GM06990 (cell line): Measurements from ENCODE around the gene ST8SIA1.

ENCODE experiments used
- DNase-seq: peaks from one replicate; pipeline ENCODE4 v3.0.0-alpha.2; 2011; ENCODE audit not compliant: insufficient read length; ENCODE audit errors: extremely low read depth
- H3K27me3 ChIP-seq: replicated peaks from 2 replicates; pipeline ENCODE4 v1.6.0; 2011; ENCODE audit warnings: low read length; ENCODE audit not compliant: control insufficient read depth, insufficient read depth
- H3K36me3 ChIP-seq: 2 replicates; pipeline ENCODE4 v1.5.1; 2011; ENCODE audit warnings: low read length; ENCODE audit not compliant: control insufficient read depth, insufficient read depth
- H3K4me3 ChIP-seq: replicated peaks from 2 replicates; pipeline ENCODE4 v1.5.1; 2011; ENCODE audit warnings: low read depth, mild to moderate bottlenecking, control low read depth, low read length
- TF ChIP-seq, protein P1 (sequence below): IDR thresholded peaks from 2 replicates; pipeline ENCODE4 v1.5.1; 2011; ENCODE audit warnings: low read length, control low read depth, mild to moderate bottlenecking, inconsistent platforms; ENCODE audit not compliant: insufficient read depth, poor library complexity, severe bottlenecking

The ST8SIA1 gene

DNA sequence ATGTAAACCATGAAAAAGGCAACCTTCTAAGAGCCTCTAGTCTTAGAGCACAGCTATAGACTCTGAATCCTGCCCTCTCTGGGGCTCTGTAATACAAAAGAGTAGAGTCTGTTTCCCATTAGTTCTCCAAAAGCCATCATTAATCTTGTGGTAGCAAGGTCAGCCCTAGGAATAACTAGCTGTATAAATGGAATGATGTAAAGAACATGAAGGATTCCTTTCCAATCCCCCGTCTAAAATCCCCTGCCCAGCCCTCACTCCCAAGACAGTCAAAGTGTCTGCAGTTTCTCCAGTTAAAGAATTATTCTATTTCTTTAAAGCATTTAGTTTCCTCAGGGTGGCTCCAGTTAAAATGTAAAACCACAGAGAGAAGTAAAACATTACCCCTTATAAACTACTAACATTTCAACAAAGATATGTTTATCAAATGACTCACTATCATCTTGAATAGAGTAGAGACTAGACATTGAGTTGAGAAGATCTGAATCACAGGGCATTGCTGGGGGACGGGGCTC is 104.2 kb downstream of the ST8SIA1 start:
- H3K36me3 ChIP-seq, result no peaks in the 10 kb centered on the region
- TF ChIP-seq, protein P1, sequence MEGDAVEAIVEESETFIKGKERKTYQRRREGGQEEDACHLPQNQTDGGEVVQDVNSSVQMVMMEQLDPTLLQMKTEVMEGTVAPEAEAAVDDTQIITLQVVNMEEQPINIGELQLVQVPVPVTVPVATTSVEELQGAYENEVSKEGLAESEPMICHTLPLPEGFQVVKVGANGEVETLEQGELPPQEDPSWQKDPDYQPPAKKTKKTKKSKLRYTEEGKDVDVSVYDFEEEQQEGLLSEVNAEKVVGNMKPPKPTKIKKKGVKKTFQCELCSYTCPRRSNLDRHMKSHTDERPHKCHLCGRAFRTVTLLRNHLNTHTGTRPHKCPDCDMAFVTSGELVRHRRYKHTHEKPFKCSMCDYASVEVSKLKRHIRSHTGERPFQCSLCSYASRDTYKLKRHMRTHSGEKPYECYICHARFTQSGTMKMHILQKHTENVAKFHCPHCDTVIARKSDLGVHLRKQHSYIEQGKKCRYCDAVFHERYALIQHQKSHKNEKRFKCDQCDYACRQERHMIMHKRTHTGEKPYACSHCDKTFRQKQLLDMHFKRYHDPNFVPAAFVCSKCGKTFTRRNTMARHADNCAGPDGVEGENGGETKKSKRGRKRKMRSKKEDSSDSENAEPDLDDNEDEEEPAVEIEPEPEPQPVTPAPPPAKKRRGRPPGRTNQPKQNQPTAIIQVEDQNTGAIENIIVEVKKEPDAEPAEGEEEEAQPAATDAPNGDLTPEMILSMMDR, result no peak
- H3K27me3 ChIP-seq, result no peaks in the 10 kb centered on the region; the same call in 1 of the 2 replicates
- H3K4me3 ChIP-seq, result no peak overlapping the region
- no peak for DNase-seq

DNA sequence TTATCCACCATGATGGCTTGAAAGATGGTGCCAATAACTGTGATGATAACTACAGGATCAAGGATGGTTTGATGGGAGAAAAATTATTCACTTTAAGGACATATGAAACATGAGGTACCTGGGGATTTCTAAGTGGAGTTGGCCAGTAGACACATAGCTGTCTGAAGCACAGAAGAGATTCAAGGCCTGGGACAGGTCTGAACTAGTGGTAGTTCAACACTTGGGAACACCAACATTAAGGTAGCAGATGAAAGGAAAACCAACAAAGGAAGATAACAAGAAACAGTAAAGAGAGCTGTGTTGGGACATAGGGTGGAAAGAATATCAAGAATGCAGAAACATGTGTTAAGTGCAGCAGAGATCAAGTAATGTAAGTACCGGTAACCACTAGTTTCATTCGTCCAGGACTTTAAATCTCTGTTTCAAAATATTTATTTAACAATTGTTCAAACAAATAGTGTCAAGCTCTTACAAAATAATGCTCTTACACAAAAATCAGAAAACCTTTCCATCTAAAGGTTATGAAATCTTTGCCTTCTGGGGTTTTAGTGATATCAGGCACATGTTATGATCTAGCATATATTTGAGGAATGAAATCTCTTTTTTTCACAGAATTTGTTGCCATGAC is 104.7 kb downstream of the ST8SIA1 start:
- Histone ChIP-seq H3K27me3 (peaks cover 1% of the 10 kb centered on the region; the same call in 1 of the 2 replicates), H3K4me3 (no peak overlapping the region), H3K36me3 (no peaks in the 10 kb centered on the region)
- no peak for DNase-seq
- TF ChIP-seq, protein P1, result no peak

DNA sequence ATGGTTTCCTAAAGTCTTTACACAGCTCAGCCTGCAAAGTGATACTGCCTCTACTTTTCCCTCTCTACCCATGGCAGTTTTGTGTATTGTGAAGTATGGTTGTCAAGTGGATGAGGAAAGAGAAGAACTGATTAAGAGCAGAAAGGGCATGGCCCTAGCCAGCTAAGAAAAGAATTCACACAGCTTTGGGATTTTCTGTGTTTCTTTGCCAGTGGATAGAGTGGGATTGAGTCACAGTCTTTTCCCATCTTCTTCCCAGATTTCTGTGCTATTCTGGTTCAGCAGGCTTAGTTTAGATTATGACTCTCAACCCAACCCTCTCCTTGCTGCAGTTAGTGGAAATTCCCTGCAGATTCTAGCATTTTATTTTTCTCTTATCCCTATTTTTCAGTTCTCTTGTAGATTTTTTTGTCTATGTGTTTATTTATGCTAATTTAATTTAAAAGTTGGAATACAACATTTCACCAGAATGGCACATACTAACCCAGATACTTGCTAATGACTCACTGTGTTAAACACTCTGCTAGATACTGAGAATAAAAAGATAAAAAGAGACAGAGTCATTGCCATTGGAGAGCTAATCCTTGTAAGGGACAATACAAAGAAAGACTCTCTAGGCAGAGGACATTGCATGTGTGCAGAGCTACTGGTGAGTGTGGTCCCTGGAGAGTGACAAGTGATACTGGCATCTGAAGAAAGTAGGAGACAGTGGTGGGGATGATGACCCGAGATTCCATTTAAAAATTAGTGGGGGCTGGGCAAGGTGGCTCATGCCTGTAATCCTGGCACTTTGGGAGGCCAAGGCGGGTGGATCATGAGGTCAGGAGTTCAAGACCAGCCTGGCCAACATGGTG is 106.3 kb downstream of the ST8SIA1 start:
- TF ChIP-seq, protein P1, result no peak
- DNase-seq, result no peak
- Histone ChIP-seq H3K27me3 (peaks cover 1% of the 10 kb centered on the region; the same call in 1 of the 2 replicates), H3K36me3 (no peaks in the 10 kb centered on the region), H3K4me3 (no peak overlapping the region)

DNA sequence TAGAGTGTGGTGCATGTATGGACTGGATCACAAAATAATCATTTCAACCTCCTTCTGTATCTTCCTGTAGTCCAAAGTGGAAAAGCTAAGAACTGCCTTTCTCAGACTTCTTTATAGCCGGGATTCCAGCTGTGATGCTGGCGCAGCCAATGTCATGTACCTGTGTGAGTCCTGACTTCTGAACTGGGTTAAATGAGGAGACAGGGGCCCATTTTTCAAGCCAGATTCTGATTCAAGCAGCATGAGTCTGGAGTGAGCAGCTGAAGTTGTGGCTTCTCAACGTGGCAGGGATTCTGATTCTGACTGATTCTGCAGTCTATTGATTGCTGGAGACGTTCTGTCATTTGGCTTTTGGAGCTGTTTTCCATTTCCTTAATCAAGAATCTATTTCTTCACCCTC is 111.2 kb downstream of the ST8SIA1 start:
- DNase-seq, result no peak
- Histone ChIP-seq H3K36me3 (no peaks in the 10 kb centered on the region), H3K27me3 (peaks cover 1% of the 10 kb centered on the region; the same call in 1 of the 2 replicates), H3K4me3 (no peak overlapping the region)
- TF ChIP-seq, protein P1, result no peak

DNA sequence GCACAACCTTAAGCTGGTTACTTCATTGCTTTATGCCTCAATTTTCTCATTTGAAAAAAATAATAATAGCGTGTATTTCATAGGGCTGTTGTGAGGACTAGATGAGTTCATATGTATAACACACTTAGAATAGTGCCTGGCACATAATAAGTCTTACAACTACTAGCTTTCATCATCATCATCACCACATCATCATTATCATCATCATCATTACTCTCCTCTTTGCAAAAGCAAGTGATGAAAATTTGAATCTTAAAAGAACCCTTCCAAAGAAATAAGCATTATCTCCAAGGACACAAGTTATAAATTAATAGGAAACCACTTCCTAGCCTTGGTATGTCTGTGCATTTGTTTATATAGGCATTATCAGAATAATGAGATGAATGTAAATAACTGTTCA is 117.0 kb downstream of the ST8SIA1 start:
- Histone ChIP-seq H3K4me3 (no peak overlapping the region), H3K36me3 (no peaks in the 10 kb centered on the region), H3K27me3 (no peaks in the 10 kb centered on the region)
- TF ChIP-seq, protein P1, result no peak
- DNase-seq, result no peak
